CD4-positive, alpha-beta T cell (primary cell): ENCODE measurements around the gene SNAP23. TPM values are rescaled to one million over a fixed set of nuclear protein-coding genes. Genes with fewer than 3 reads are reported as not detected.

Experiments
- ATAC-seq: fragments of 200-7000 bp; cut with Tn5 transposase; one replicate; pipeline ENCODE4 v1.10.0; 2022; ENCODE audit warnings: mild to moderate bottlenecking; ENCODE audit not compliant: poor library complexity
- CTCF ChIA-PET: fragments of 350-600 bp; sonication (Branson Sonifier 250); formaldehyde crosslinking; loops from one replicate; lab custom pipeline; 2021; ENCODE audit warnings: antibody characterized with exemption, inconsistent platforms; lab: Charles Lee
- POLR2A ChIA-PET: fragments of 350-600 bp; sonication (Branson Sonifier 250); formaldehyde crosslinking; loops from one replicate; lab custom pipeline; 2021; ENCODE audit warnings: antibody characterized with exemption, inconsistent platforms; lab: Charles Lee
- DNase-seq, 14 experiments: peaks; one replicate each; pipeline ENCODE4 v3.0.0-alpha.2; 2013 to 2020; ENCODE audit warnings: mixed read lengths in 2 of 14
- H3K27ac ChIP-seq, 2 donors: one replicate each; pipeline versions ENCODE4 v1.5.1 to v1.7.0; 2013; ENCODE audit warnings: low read length in 2 of 2, low read depth in 1 of 2, mild to moderate bottlenecking in 1 of 2
- H3K27me3 ChIP-seq, 2 experiments: 1 replicate in 1 of 2; 2 replicates in 1 of 2; pipeline versions ENCODE4 v1.6.1 to v1.7.0; 2013; ENCODE audit warnings: low read length in 2 of 2, control low read depth in 1 of 2, mild to moderate bottlenecking in 1 of 2, moderate library complexity in 1 of 2; ENCODE audit not compliant: insufficient read depth in 2 of 2, control insufficient read depth in 1 of 2
- H3K36me3 ChIP-seq: one replicate; pipeline ENCODE4 v1.6.1; 2013; ENCODE audit warnings: low read length, control low read depth; ENCODE audit not compliant: insufficient read depth
- H3K4me1 ChIP-seq: one replicate; pipeline ENCODE4 v1.6.1; 2013; ENCODE audit warnings: low read length, control low read depth; ENCODE audit not compliant: insufficient read depth
- H3K4me3 ChIP-seq: one replicate; pipeline ENCODE4 v1.5.1; 2013; ENCODE audit warnings: mild to moderate bottlenecking, low read length, moderate library complexity
- H3K9me3 ChIP-seq, 2 experiments: 1 replicate in 1 of 2; 2 replicates in 1 of 2; pipeline versions ENCODE4 v1.6.1 to v1.7.0; 2013; ENCODE audit warnings: low read length in 2 of 2, mild to moderate bottlenecking in 2 of 2, control low read depth in 1 of 2, moderate library complexity in 1 of 2; ENCODE audit not compliant: control insufficient read depth in 1 of 2, insufficient read depth in 1 of 2
- H3K27ac Mint-ChIP-seq: one replicate; pipeline ENCODE4 v1.8.0; 2020; ENCODE audit warnings: mixed read lengths
- H3K27me3 Mint-ChIP-seq: one replicate; pipeline ENCODE4 v1.8.0; 2021; ENCODE audit warnings: mixed read lengths
- H3K36me3 Mint-ChIP-seq: one replicate; pipeline ENCODE4 v1.8.0; 2021; ENCODE audit warnings: low read depth, mixed read lengths
- H3K4me1 Mint-ChIP-seq: one replicate; pipeline ENCODE4 v1.8.0; 2021; ENCODE audit warnings: low read depth, mixed read lengths
- H3K4me3 Mint-ChIP-seq: one replicate; pipeline ENCODE4 v1.8.0; 2020; ENCODE audit warnings: mild to moderate bottlenecking, mixed read lengths
- H3K9me3 Mint-ChIP-seq: one replicate; pipeline ENCODE4 v1.8.0; 2020; ENCODE audit warnings: mixed read lengths
- CTCF ChIP-seq: fragments of 200-600 bp; IDR thresholded peaks from one replicate; pipeline ENCODE4 v1.8.0; 2022; ENCODE audit warnings: antibody characterized with exemption, mild to moderate bottlenecking
- intact Hi-C, 2 experiments: fragments of 100-400 bp; cut with DNase I in 1 of 2; cut with micrococcal nuclease in 1 of 2; formaldehyde crosslinking; loops; one replicate each; pipeline versions ENCODE4 v1.15.1 to v1.9.0; 2023 to 2025; cut with DNase I, micrococcal nuclease
- total RNA-seq, 174 experiments: library from RNA in 2 of 174; stranded (reverse) in 2 of 174; gene quantifications; one replicate each; pipeline ENCODE4 v1.2.3 and lab custom pipeline; 2021 to 2026

Gene SNAP23
- total RNA-seq, 2 experiments from 2014 or later, result 37.4 to 40.1 TPM

GRCh38 chr15:42449770-42450424 lies 45.5 kb upstream of the SNAP23 start:
- intact Hi-C loops, result no loop called here
- H3K36me3 ChIP-seq, result peaks cover 59% of the 10 kb centered on the region
- peaks cover 73% of the 10 kb centered on the region for H3K36me3 Mint-ChIP-seq

GRCh38 chr15:42450425-42450790 lies 45.0 kb upstream of the SNAP23 start:
- ChIA-PET POLR2A (no interaction called here), CTCF (no interaction called here)
- no peak for TF ChIP-seq CTCF
- Histone ChIP-seq H3K4me3 (no peak overlapping the region), H3K27me3 (no peaks in the 10 kb centered on the region), H3K36me3 (peaks cover 56% of the 10 kb centered on the region), H3K27ac (no peak overlapping the region), H3K9me3 (no peaks in the 10 kb centered on the region), H3K4me1 (no peaks in the 10 kb centered on the region)
- Mint-ChIP-seq H3K36me3 (peaks cover 70% of the 10 kb centered on the region), H3K4me3 (no peak overlapping the region), H3K27me3 (no peaks in the 10 kb centered on the region), H3K9me3 (no peaks in the 10 kb centered on the region), H3K4me1 (no peaks in the 10 kb centered on the region), H3K27ac (no peak overlapping the region)
- intact Hi-C loops, result no loop called here
- no peak for DNase-seq
- ATAC-seq, result no peak

More at GRCh38 chr15:42449770-42450424, 45.5 kb upstream of the SNAP23 start:
- Mint-ChIP-seq H3K27me3 (no peaks in the 10 kb centered on the region), H3K9me3 (no peaks in the 10 kb centered on the region), H3K4me1 (no peaks in the 10 kb centered on the region), H3K4me3 (no peak overlapping the region), H3K27ac (no peak overlapping the region)
- H3K4me1 ChIP-seq, result no peaks in the 10 kb centered on the region
- H3K27ac ChIP-seq, result no peak overlapping the region
- DNase-seq, result no peak
- no peak overlapping the region for H3K4me3 ChIP-seq
- POLR2A ChIA-PET, result no interaction called here
- no peaks in the 10 kb centered on the region for H3K27me3 ChIP-seq
- TF ChIP-seq CTCF, result no peak
- no peak for ATAC-seq
- CTCF ChIA-PET, result no interaction called here
- no peaks in the 10 kb centered on the region for H3K9me3 ChIP-seq

- DNase-seq (no peak), ATAC-seq (no peak)
- Histone ChIP-seq H3K4me1 (no peaks in the 10 kb centered on the region), H3K9me3 (no peaks in the 10 kb centered on the region), H3K36me3 (peaks cover 32% of the 10 kb centered on the region), H3K27ac (no peak overlapping the region), H3K4me3 (no peak overlapping the region), H3K27me3 (no peaks in the 10 kb centered on the region)
- H3K9me3 Mint-ChIP-seq, result no peaks in the 10 kb centered on the region
- peaks cover 9% of the 10 kb centered on the region for H3K4me1 Mint-ChIP-seq
- POLR2A ChIA-PET, result no interaction called here
- H3K4me3 Mint-ChIP-seq, result no peak overlapping the region
- no peaks in the 10 kb centered on the region for H3K27me3 Mint-ChIP-seq
- intact Hi-C loops, result no loop called here
- CTCF ChIA-PET, result interaction anchor here (0.7 kb wide), 1 partner anchor 188 kb away, joined by 3 read pairs; no protein-coding TSS in a partner anchor
- no peak overlapping the region for H3K27ac Mint-ChIP-seq
- TF ChIP-seq CTCF, result no peak
- H3K36me3 Mint-ChIP-seq, result peaks cover 46% of the 10 kb centered on the region
Measured at GRCh38 chr15:42453826-42454225, 41.6 kb upstream of the SNAP23 start.
